HL-60/S4 (cell line): ENCODE data around the gene ADGRG6.

Source experiments
- in situ Hi-C: fragments of 300-500 bp; cut with MboI; formaldehyde crosslinking; loops from 2 replicates; pipeline ENCODE4 v1.14.3; 2022; ENCODE audit warnings: low sequenced_read_pairs

Gene ADGRG6

GRCh38 chr6:142476452-142476851, 174.6 kb downstream of the ADGRG6 start:
- in situ Hi-C loops = no loop called here

DNA sequence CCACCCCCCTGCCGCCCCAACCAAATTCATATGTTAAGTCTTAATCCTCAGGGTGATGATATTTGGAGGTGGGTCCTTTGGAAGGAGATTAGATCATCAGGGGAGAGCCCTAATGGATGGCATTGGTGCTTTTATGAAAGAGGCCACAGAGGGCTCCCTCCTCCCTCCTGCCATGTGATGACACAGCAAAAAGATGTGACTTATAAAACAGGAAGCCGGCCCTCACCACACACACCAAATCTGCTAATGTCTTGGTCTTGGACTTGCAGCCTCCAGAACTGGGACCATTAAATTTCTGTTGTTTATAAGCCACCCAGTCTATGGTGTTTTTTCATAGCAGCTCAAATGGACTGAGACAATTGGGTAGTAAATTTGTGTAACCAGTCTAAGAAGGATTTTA, 176.3 kb downstream of the ADGRG6 start:
- in situ Hi-C loops = no loop called here

DNA sequence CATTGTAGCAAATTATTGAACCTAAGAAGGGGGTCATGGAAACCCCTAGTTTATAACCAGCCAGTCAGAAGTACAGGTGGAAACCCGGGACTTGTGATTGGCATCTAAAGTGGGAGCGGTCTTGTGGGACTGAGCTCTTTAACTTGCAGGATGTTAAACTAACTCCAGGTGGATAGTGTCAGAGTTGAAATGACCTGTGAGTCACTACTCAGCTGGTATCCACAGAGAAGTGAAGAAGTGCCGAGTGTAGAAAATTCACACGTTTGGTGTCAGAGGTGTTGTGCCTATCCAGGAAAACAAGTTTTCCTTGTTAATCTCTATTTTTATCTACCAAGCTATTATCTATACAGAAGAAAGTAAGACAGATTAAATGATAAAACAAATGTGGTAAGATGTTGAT, 179.7 kb downstream of the ADGRG6 start:
- in situ Hi-C loops = no loop called here

- in situ Hi-C loops = no loop called here
Observed at GRCh38 chr6:142482249-142482648, 180.4 kb downstream of the ADGRG6 start.

GRCh38 chr6:142482974-142483373, 181.2 kb downstream of the ADGRG6 start:
- in situ Hi-C loops = no loop called here

DNA sequence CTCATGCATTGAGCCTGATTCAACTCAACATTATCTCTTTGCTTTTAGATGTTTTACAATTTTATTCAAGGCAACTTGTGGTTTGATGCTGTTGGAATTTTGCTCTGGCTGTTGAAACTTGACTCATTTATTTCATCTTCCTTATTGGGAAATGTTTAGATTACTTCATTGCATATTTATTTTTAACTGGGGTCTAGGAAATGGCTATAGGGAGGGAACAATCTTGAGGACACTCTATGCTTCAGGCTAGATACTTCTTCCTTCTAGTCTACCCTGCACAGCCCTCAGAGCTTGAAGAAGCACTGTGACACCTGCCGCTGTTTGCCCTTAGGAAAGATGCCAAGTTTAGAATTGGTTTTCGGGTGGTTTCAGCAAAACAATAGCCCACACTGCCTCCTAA, 183.4 kb downstream of the ADGRG6 start:
- in situ Hi-C loops = no loop called here

- in situ Hi-C loops = no loop called here
Observed at GRCh38 chr6:142489722-142490610, 188.2 kb downstream of the ADGRG6 start.
